Esophagus muscularis mucosa (tissue), 4 donors: ENCODE results near the gene NDC80.

Experiments
- EP300 ChIP-seq: sonication (generic); formaldehyde crosslinking; IDR thresholded peaks from one replicate; pipeline ENCODE4 v1.6.1; 2017; ENCODE audit warnings: antibody characterized with exemption
- POLR2A ChIP-seq: fragments of 450-650 bp; IDR thresholded peaks from one replicate; pipeline ENCODE4 v1.6.1; 2017; ENCODE audit warnings: antibody characterized with exemption, moderate library complexity, mild to moderate bottlenecking, low read depth
- POLR2AphosphoS5 ChIP-seq, 2 donors: sonication (generic); formaldehyde crosslinking; IDR thresholded peaks; one replicate each; pipeline ENCODE4 v1.6.1; 2017; ENCODE audit warnings: antibody characterized with exemption in 2 of 2
- TF ChIP-seq, protein P1 (sequence below), 3 experiments: fragments of 200-600 bp in 2 of 3; fragments of 450-650 bp in 1 of 3; sonication (generic) in 2 of 3; IDR thresholded peaks; one replicate each; pipeline ENCODE4 v1.5.1; 2017 to 2019; ENCODE audit warnings: antibody characterized with exemption in 3 of 3, mild to moderate bottlenecking in 2 of 3, moderate library complexity in 1 of 3

DNA sequence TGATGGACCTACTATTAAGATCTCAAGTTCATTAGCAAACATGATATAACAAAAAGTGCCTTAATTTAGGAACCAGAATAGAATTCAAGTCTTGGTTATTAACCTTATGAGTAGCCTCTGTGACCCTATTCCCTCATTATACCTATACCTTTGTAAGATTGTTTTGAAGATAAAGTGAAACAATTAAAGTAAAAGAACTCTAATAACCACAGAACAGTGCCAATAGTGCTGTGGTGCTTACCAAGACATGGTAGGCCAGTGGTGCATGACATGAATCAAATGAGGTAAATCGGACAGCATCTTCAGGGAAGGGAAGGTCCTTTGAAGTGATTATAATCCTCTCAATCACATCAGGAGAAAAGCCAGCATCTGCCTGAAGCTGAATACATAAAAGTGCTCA, 36.5 kb upstream of the NDC80 start:
- TF ChIP-seq POLR2AphosphoS5 (IDR thresholded peaks at IDR 0.05) (no peak), EP300 (no peak), POLR2A (no peak)
- TF ChIP-seq, protein P1, sequence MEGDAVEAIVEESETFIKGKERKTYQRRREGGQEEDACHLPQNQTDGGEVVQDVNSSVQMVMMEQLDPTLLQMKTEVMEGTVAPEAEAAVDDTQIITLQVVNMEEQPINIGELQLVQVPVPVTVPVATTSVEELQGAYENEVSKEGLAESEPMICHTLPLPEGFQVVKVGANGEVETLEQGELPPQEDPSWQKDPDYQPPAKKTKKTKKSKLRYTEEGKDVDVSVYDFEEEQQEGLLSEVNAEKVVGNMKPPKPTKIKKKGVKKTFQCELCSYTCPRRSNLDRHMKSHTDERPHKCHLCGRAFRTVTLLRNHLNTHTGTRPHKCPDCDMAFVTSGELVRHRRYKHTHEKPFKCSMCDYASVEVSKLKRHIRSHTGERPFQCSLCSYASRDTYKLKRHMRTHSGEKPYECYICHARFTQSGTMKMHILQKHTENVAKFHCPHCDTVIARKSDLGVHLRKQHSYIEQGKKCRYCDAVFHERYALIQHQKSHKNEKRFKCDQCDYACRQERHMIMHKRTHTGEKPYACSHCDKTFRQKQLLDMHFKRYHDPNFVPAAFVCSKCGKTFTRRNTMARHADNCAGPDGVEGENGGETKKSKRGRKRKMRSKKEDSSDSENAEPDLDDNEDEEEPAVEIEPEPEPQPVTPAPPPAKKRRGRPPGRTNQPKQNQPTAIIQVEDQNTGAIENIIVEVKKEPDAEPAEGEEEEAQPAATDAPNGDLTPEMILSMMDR (IDR thresholded peaks at IDR 0.05): no peak
